Thoracic aorta (tissue), 2 donors: ENCODE data around the gene MIAT. TPM values are rescaled to one million over a fixed set of nuclear protein-coding genes. Genes with fewer than 3 reads are reported as not detected.
A peak's percentile ranks its signal among the peaks of the same experiment; 100 is the strongest.

ENCODE experiments used
- ATAC-seq: fragments of 150-250 bp; one replicate; pipeline ENCODE4 v1.8.0; 2017; ENCODE audit warnings: low read depth; ENCODE audit not compliant: insufficient number of reproducible peaks, low FRiP score
- DNase-seq: peaks from one replicate; pipeline ENCODE4 v3.0.0-alpha.2; 2020; ENCODE audit warnings: low spot score
- H3K27ac ChIP-seq, 2 donors: fragments of 200-600 bp; sonication (generic); 1 replicate in 1 of 2; 2 replicates in 1 of 2; pipeline ENCODE4 v1.5.1; 2016; ENCODE audit warnings: mild to moderate bottlenecking in 2 of 2, moderate library complexity in 2 of 2
- H3K27me3 ChIP-seq: fragments of 200-600 bp; sonication (generic); replicated peaks from 2 replicates; pipeline ENCODE4 v1.6.0; 2016; ENCODE audit warnings: mild to moderate bottlenecking; ENCODE audit not compliant: insufficient read depth
- H3K36me3 ChIP-seq: fragments of 200-600 bp; sonication (generic); one replicate; pipeline ENCODE4 v1.5.1; 2016
- H3K4me1 ChIP-seq, 2 donors: fragments of 200-600 bp; sonication (generic); 1 replicate in 1 of 2; 2 replicates in 1 of 2; pipeline versions ENCODE4 v1.5.1 to v1.6.0; 2016; ENCODE audit warnings: low read depth in 2 of 2, mild to moderate bottlenecking in 1 of 2; ENCODE audit not compliant: control insufficient read depth in 1 of 2
- H3K4me3 ChIP-seq: fragments of 200-600 bp; sonication (generic); 2 replicates; pipeline ENCODE4 v1.5.1; 2016; ENCODE audit warnings: mild to moderate bottlenecking
- H3K9me3 ChIP-seq: fragments of 200-600 bp; sonication (generic); 2 replicates; pipeline ENCODE4 v1.5.1; 2016
- total RNA-seq, 2 donors: library from RNA; depleted of rRNA; stranded (reverse); fragments of >200 nt; gene quantifications; one replicate each; pipeline versions ENCODE4 v1.1.0 to v1.2.3, GENCODE V29; 2016
- TF ChIP-seq, protein P1 (sequence below): fragments of 200-600 bp; sonication (generic); IDR thresholded peaks from one replicate; pipeline ENCODE4 v1.5.1; 2019; ENCODE audit warnings: antibody characterized with exemption

The MIAT gene
- total RNA-seq, 2 donors from 2014 or later = 0.81 to 3.6 TPM

DNA sequence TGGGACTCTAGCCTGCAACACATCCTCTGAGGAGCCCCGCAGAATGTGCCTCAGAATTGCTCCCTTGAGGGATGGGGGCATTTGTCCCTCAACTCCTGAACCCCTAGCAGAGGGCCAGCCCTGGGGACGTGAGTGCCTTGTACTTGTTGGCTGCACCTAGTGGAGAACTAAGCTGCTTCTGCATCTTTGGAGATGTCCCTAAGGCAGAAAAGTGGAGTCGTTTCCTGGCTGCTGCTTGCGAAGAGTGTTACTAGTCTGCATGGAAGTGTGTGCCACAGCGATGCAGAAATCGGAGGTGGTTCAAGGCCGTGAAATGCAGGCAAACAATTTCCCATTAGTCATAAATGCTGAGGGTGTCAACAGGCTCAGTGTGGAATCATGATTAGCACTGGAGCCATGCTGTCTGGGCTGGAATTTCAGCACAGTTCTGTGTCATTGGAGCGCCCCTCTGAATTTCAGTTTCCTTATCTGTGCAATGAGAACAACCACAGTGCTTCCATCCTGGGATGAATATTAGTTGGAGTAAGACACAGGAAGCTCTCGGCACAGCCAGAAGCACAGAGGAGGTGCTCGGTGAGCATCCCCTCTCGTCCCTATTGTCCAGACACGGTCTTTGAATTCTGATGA is 56.5 kb downstream of the MIAT start:
- no peak for ATAC-seq
- DNase-seq = no peak
- H3K9me3 ChIP-seq = no peaks in the 10 kb centered on the region
- H3K27me3 ChIP-seq = no peaks in the 10 kb centered on the region
- peaks cover 1 to 31% of the 10 kb centered on the region in 2 donors for H3K4me1 ChIP-seq
- TF ChIP-seq, protein P1, sequence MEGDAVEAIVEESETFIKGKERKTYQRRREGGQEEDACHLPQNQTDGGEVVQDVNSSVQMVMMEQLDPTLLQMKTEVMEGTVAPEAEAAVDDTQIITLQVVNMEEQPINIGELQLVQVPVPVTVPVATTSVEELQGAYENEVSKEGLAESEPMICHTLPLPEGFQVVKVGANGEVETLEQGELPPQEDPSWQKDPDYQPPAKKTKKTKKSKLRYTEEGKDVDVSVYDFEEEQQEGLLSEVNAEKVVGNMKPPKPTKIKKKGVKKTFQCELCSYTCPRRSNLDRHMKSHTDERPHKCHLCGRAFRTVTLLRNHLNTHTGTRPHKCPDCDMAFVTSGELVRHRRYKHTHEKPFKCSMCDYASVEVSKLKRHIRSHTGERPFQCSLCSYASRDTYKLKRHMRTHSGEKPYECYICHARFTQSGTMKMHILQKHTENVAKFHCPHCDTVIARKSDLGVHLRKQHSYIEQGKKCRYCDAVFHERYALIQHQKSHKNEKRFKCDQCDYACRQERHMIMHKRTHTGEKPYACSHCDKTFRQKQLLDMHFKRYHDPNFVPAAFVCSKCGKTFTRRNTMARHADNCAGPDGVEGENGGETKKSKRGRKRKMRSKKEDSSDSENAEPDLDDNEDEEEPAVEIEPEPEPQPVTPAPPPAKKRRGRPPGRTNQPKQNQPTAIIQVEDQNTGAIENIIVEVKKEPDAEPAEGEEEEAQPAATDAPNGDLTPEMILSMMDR = no peak
- H3K36me3 ChIP-seq = no peaks in the 10 kb centered on the region
- no peak overlapping the region for H3K4me3 ChIP-seq
- peak overlapping the region in 1 of 2 donors; percentile 18 for H3K27ac ChIP-seq

GRCh38 chr22:26714971-26715370 is 57.6 kb downstream of the MIAT start:
- Histone ChIP-seq H3K27ac (no peak overlapping the region), H3K9me3 (no peaks in the 10 kb centered on the region), H3K4me1 (peaks cover 4 to 26% of the 10 kb centered on the region in 2 donors), H3K4me3 (no peak overlapping the region), H3K36me3 (no peaks in the 10 kb centered on the region), H3K27me3 (no peaks in the 10 kb centered on the region)
- ATAC-seq (no peak), DNase-seq (no peak)
- TF ChIP-seq, protein P1 = no peak

GRCh38 chr22:26715392-26715936 is 58.1 kb downstream of the MIAT start:
- no peak overlapping the region for H3K27ac ChIP-seq
- H3K36me3 ChIP-seq = no peaks in the 10 kb centered on the region
- no peaks in the 10 kb centered on the region for H3K9me3 ChIP-seq
- ATAC-seq = no peak
- no peak overlapping the region for H3K4me3 ChIP-seq
- no peak for DNase-seq
- TF ChIP-seq, protein P1 = no peak
- H3K4me1 ChIP-seq = peaks cover 4 to 22% of the 10 kb centered on the region in 2 donors
- H3K27me3 ChIP-seq = no peaks in the 10 kb centered on the region

DNA sequence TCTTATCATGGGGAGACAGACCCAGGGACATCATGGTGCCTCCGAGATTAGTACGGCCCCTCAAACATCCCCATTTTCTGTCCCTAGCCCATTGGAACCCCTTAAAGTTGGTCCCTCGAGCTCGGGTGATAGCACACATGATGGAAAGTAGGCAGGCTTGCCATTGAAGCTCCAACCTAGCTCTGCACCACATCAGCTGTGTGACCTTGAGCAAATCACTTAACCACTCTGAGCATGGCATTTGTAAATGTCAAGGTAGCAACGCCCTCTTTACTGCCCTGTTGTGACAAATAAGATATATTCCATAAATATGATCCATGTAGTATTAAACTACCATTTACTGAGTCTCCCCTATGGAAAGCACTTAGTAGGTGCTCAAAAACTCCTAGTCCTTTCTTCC is 61.1 kb downstream of the MIAT start:
- no peak for ATAC-seq
- Histone ChIP-seq H3K27me3 (no peaks in the 10 kb centered on the region), H3K36me3 (no peaks in the 10 kb centered on the region), H3K9me3 (no peaks in the 10 kb centered on the region), H3K4me1 (peaks cover 4 to 19% of the 10 kb centered on the region in 2 donors), H3K27ac (no peak overlapping the region), H3K4me3 (no peak overlapping the region)
- no peak for DNase-seq
- TF ChIP-seq, protein P1 = no peak

DNA sequence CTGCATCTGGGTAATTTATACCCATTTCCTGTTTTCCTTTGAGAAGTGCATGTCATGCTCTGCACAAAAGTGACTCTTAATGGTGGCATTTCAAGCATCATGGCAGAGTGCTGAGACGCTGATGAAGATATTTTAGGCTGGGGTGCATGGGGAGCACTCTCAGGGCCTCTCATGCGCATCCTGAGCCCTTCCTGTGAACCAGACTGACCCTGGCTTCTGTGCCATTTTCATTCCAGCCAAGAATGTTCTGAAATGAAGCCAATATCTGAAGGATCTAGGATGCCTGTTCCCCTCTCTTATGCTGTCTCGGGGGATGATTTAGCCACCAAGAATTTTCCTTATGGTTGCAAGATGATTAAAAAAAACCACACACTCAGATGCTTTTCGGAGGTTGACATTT is 61.5 kb downstream of the MIAT start:
- H3K4me1 ChIP-seq = peaks cover 4 to 15% of the 10 kb centered on the region in 2 donors
- no peak overlapping the region for H3K27ac ChIP-seq
- H3K9me3 ChIP-seq = no peaks in the 10 kb centered on the region
- H3K36me3 ChIP-seq = no peaks in the 10 kb centered on the region
- DNase-seq (no peak), ATAC-seq (no peak)
- no peak overlapping the region for H3K4me3 ChIP-seq
- TF ChIP-seq, protein P1 = no peak
- no peaks in the 10 kb centered on the region for H3K27me3 ChIP-seq
